Measurements from ENCODE around the gene TEDC1. TPM values are rescaled to one million over a fixed set of nuclear protein-coding genes. Genes with fewer than 3 reads are reported as not detected.

TEDC1 gene
- total RNA-seq, 4 donors from 2014 or later, result 7.1 to 12.8 (median 7.6) TPM

GRCh38 chr14:105449276-105450122, 41.5 kb upstream of the TEDC1 start:
- DNase-seq, result no peak
- no peaks in the 10 kb centered on the region for H3K27me3 ChIP-seq
- no peak overlapping the region for H3K4me3 ChIP-seq
- H3K27ac ChIP-seq, result peak overlapping the region in 1 of 4 donors; percentile 26
- peaks cover 11 to 79% (median 12%) of the 10 kb centered on the region in 3 donors for H3K36me3 ChIP-seq
- 90% methylated on average over 8 of the region's 47 CpGs; no CpG with 5 or more reads in 1 of the 2 donors for WGBS, 2 donors
- TF ChIP-seq POLR2A (IDR thresholded peaks at IDR 0.05), result no peak
- TF ChIP-seq CTCF (IDR thresholded peaks at IDR 0.05), result no peak
- intact Hi-C loops (cut with DNase I), result no loop called here
- no peaks in the 10 kb centered on the region for H3K9me3 ChIP-seq
- peaks cover 0 to 14% (median 0%) of the 10 kb centered on the region in 3 donors for H3K4me1 ChIP-seq

- no peak for DNase-seq
- Histone ChIP-seq H3K27me3 (no peaks in the 10 kb centered on the region), H3K27ac (no peak overlapping the region), H3K4me1 (peaks cover 0 to 14% (median 0%) of the 10 kb centered on the region in 3 donors), H3K9me3 (no peaks in the 10 kb centered on the region), H3K36me3 (peaks cover 11 to 81% (median 16%) of the 10 kb centered on the region in 3 donors), H3K4me3 (no peak overlapping the region)
- intact Hi-C loops (cut with DNase I), result no loop called here
- no peak for TF ChIP-seq CTCF (IDR thresholded peaks at IDR 0.05)
- no peak for TF ChIP-seq POLR2A (IDR thresholded peaks at IDR 0.05)
- 88% methylated on average over 12 of the region's 22 CpGs; no CpG with 5 or more reads in 1 of the 2 donors for WGBS, 2 donors
Measured at GRCh38 chr14:105450123-105450505, 40.9 kb upstream of the TEDC1 start.

DNA sequence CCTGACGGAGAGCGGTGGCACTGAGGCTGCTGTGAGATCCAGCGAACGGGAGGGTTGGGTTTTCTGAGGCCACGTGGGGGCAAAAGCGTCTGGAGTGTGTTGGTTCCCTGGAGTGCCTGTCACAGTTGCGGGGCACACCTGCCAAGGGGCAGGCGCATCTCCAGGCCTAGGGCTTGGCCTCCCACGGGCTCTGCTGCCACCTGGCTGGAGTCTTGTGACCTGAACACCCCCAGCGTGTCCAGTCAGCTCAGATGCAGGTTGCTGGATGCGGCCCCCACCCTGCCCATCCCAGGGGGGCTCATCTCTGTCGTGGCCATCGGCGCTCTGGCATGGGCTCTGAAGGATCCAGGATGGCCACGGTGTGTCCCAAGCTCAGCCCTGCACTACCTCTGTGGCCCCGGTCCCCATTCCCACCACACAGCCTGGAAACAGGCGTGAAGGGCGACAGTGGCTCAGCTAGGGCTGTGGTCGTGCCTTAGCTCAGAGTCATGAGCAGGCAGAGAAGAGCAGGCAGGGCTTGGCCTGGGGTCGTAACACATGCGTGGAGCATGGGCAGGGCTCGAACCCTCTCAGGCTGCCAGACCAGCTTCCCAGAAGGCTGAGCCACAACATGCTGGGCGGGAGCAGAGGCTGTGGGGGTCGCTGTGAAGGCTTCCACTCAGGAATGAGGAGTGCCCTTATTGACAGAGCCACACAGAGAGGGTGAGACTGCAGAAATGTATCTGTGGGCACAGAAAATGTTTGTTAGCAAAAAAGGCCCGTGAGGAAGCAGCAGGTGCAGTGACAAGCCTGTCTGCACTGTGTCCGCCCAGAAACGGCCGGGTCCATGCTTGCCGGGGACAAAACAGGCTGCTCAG, 40.0 kb upstream of the TEDC1 start:
- H3K27me3 ChIP-seq, result no peaks in the 10 kb centered on the region
- no peak overlapping the region for H3K4me3 ChIP-seq
- DNase-seq, result no peak
- peaks cover 11 to 81% (median 24%) of the 10 kb centered on the region in 3 donors for H3K36me3 ChIP-seq
- no peaks in the 10 kb centered on the region for H3K9me3 ChIP-seq
- no peak overlapping the region for H3K27ac ChIP-seq
- WGBS, 2 donors, result 83 to 88% methylated on average over 8 to 12 of the region's 29 CpGs
- intact Hi-C loops (cut with DNase I), result no loop called here
- TF ChIP-seq CTCF (IDR thresholded peaks at IDR 0.05) (no peak), POLR2A (IDR thresholded peaks at IDR 0.05) (no peak)
- peaks cover 0 to 14% (median 0%) of the 10 kb centered on the region in 3 donors for H3K4me1 ChIP-seq

DNA sequence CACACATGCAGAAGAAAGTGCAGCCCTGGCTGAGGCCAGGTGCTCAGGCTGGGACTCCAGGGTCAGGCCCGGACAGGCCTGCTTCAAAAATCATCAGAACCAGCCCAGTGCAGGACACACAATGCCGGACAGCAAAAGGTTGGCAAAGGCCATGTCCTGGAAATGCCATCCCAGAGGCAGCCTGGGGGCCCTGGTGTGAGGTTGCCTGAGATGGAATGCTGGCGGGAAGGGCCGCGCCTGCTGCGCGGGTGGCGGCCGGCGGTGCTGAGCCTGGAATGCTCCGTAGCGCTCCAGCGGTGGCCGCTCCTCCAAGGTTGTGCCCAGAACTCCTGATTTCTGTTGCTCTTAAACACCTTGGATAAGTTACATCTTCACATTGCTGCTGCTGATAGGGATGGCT, 38.1 kb upstream of the TEDC1 start:
- no peak overlapping the region for H3K27ac ChIP-seq
- no peaks in the 10 kb centered on the region for H3K9me3 ChIP-seq
- 42 to 93% methylated on average over 2 to 13 of the region's 14 CpGs for WGBS, 2 donors
- intact Hi-C loops (cut with DNase I), result no loop called here
- DNase-seq, result no peak
- H3K4me1 ChIP-seq, result peaks cover 0 to 14% (median 0%) of the 10 kb centered on the region in 3 donors
- peaks cover 11 to 88% (median 24%) of the 10 kb centered on the region in 3 donors for H3K36me3 ChIP-seq
- no peak overlapping the region for H3K4me3 ChIP-seq
- TF ChIP-seq CTCF (IDR thresholded peaks at IDR 0.05), result no peak
- TF ChIP-seq POLR2A (IDR thresholded peaks at IDR 0.05), result no peak
- H3K27me3 ChIP-seq, result no peaks in the 10 kb centered on the region
